Femur (tissue), 1 donor: Measurements from ENCODE around the gene ERV3-1.
"Not testable (repeated sequence)": the region's sequence is repeated elsewhere in the genome, so short reads cannot be mapped to it uniquely, and the experiment has no call there.

Source experiments
- DNase-seq: peaks from one replicate; pipeline ENCODE4 v3.0.0-alpha.2; 2017

The ERV3-1 gene

GRCh38 chr7:64999165-65000004 is 7.1 kb downstream of the ERV3-1 start:
- DNase-seq, result no peak

- no peak for DNase-seq
Observed at GRCh38 chr7:64998865-64999164, 7.7 kb downstream of the ERV3-1 start.

GRCh38 chr7:64997927-64998391 is 8.5 kb downstream of the ERV3-1 start:
- no peak for DNase-seq

- no peak for DNase-seq
Observed at GRCh38 chr7:64997164-64997908, 9.2 kb downstream of the ERV3-1 start.

- no peak for DNase-seq
Observed at GRCh38 chr7:64996305-64996704, 10.2 kb downstream of the ERV3-1 start.

DNA sequence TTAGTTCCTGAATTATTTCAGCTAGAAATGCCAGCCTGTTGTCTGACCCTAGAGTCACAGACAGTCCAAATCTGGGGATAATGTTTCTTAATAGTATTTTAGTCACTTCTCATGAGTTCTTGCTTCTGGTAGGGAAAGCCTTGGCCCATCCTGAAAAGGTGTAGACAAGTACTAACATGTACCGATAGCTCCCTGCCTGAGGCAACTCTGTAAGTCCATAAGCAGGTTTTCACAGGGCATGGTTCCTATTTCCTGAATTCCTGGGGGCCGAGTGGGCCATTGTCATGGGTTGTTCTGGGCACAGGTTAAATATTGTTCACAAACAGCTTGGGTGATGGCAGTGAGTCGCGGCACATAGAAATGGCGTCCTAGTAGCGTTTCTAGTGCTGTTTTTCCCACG is 12.6 kb downstream of the ERV3-1 start:
- no peak for DNase-seq

DNA sequence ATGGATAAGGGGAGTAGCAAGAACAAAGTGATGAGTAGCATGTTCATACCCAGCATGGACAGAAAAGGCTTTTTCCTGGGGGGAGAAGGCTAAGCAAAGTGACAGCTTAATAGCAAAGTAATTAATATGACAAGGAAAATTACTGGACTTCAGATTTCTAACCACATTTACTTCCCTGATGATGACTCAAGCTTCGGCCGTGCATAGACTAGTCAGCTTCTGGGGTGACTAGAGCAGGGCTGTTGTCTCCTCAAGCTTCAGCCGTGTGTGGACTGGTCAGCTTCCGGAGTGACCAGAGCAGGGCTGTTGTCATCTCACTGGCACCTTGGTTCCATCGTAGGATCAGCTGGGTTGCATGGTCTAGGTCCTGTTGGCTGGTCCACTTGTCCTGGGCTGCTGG is 13.5 kb downstream of the ERV3-1 start:
- no peak for DNase-seq

DNA sequence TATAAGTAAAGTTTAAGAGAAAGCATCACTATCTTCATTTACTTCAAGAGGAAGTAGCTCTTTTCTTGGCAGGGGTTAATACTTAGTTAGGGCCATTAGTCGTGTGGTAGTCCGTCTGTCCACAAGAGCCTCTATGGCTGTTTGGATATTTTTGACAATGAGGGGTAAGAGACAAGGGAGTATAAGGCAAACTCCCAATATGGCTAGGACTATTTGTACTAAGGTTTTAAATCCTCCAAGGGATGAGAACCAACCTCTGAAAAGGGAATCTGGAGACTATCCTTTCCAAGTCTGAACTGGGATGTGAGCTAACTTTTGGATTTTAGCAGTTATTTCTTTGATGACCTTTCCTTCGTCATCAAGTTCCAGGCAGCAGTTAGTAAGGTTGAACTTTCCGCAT is 15.6 kb downstream of the ERV3-1 start, which contains the start of gene ZNF117:
Gene ZNF117 (minus strand): TSS at position 101 of the 400 bp plus-strand sequence.
- no peak for DNase-seq

DNA sequence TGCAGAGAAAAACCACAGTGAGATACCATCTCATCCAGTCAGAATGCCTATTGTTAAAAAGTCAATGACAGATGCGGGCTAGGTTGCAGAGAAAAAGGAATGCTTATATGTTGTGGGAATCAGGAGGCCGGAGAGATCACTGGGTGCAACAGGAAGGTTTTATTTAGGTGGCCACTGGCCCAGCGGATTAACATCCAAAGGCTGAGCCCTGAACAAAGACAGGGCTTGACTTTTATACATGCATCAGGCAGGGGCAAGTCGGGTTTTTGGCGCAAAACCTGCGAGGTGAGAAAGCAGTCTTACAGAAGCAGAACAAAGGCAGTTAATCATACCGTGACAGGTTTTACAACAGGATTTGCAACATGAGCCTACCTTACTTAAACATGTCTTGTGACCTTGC is 16.3 kb downstream of the ERV3-1 start:
- no peak for DNase-seq

- DNase-seq, result no peak
Observed at GRCh38 chr7:64978497-64979203, 27.8 kb downstream of the ERV3-1 start.

DNA sequence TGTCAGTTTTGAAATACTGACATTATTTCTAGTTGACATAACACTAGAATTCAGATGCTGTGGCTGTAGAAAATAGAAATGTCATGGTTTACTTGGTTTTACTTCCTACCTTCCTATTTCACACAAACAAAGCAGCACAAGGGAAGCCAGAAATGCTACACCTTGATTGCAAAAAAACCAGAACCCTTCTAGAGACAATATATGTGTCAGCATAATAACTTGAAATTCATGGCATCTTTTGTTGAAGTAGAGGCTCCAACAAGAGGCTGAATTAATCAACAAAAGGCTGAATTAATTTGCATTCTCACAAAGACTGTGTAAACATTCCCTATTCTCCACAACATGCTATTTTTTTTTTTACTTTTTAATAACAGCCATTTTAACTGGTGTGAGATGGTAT is 40.9 kb downstream of the ERV3-1 start:
- DNase-seq, result no peak

GRCh38 chr7:64959072-64959747 is 47.3 kb downstream of the ERV3-1 start:
- DNase-seq, result no peak

GRCh38 chr7:64951250-64951848 is 55.1 kb downstream of the ERV3-1 start:
- DNase-seq, result no peak

DNA sequence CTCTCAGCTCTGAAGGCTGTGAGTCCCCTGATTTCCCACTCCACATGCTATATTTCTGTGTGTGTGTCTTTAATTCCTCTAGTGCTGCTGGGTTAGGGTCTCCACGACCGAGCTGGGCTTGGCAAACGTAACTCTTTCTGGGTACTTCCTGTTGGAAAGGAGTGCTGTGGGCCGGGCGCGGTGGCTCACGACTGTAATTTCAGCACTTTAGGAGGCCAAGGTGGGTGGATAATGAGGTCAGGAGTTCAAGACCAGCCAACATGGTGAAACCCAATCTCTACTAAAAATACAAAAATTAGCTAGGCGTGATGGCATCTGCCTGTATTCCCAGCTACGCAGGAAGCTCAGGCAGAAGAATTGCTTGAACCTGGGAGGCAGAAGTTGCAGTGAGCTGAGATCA is 55.8 kb downstream of the ERV3-1 start:
- DNase-seq, result not testable (repeated sequence)

DNA sequence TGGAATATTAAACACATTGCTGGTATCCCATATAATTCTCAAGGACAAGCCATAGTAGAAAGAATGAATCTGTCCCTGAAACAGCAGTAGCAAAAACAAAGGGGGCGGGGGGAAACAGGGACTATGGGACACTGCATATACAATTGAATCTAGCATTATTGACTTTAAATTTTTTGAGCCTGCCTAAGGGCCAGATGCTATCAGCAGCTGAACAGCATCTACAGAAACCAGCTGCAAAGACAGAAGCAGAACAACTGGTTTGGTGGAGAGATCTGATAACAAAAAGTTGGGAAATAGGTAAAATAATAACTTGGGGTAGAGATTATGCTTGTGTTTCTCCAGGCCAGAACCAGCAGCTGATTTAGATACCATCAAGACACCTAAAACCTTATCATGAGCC is 57.7 kb downstream of the ERV3-1 start:
- not testable (repeated sequence) for DNase-seq

GRCh38 chr7:64947252-64948000 is 59.1 kb downstream of the ERV3-1 start:
- DNase-seq, result peak; percentile 48

GRCh38 chr7:64946772-64947171 is 59.7 kb downstream of the ERV3-1 start:
- peak; percentile 42 for DNase-seq

DNA sequence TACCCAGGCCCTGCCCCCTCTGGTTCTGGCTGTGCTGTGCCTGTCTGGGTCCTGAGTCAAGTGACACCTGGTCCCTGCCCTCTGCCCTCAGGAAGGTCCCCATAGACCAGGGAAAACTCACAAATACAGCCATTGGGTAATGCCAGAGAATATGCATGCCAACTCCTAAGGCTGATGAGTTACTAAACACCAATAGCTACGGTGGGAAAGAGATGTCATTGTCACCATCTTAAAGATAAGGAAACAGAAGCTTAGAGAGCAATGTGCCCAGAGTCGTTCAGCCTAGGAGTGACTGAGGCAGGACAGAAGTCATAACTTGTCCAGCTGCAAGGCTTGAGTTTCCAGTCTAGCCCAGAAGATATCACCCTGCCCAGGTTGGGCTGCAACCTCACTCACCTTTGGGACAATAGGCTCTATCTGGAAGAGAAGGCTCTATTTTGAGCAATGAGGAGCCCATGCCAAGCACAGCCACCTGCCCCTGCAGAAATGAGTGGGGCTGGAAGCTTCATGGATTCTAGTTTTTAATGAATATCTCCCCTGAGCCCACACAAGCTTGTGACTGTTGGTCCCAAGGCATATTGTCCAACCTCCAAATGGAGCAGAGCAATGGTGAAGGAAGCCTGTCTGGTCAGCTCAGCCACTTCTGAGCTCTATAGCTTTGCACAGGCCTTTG is 60.8 kb downstream of the ERV3-1 start:
- no peak for DNase-seq

- DNase-seq, result not testable (repeated sequence)
Observed at GRCh38 chr7:64944667-64945502, 61.6 kb downstream of the ERV3-1 start.
